A549 (cell line): ENCODE results near the gene PSMC6. TPM values are rescaled to one million over a fixed set of nuclear protein-coding genes. Genes with fewer than 3 reads are reported as not detected.

Source experiments
- ATAC-seq, 2 experiments: fragments of 200-7000 bp in 1 of 2; fragments of >200 bp in 1 of 2; cut with Nextera tagmentation in 1 of 2; cut with Tn5 transposase in 1 of 2; 3 replicates each; pipeline versions ENCODE4 v1.8.0 to v1.9.1; 2018 to 2020; ENCODE audit warnings: mild to moderate bottlenecking in 1 of 2, moderate library complexity in 1 of 2
- CTCF ChIA-PET: fragments of 300-600 bp; sonication (Branson Sonifier 250); formaldehyde crosslinking; extraction: SDS; loops from one replicate; lab custom pipeline; 2021; ENCODE audit warnings: antibody characterized with exemption, inconsistent platforms; lab: Yijun Ruan, JAX
- POLR2A ChIA-PET: fragments of 350-600 bp; formaldehyde crosslinking; extraction: SDS; loops from one replicate; lab custom pipeline; 2021; ENCODE audit warnings: antibody characterized with exemption, inconsistent platforms; lab: Yijun Ruan, JAX
- DNase-seq, 2 experiments: peaks; one replicate each; pipeline versions ENCODE4 v3.0.0 to v3.0.0-alpha.2; 2011 to 2016; ENCODE audit warnings: low read depth in 1 of 2, low spot score in 1 of 2
- FAIRE-seq: peaks from 2 replicates; lab custom pipeline; 2011; peaks lifted over from hg19 to GRCh38; lab: Jason Lieb, UNC
- H3K27ac ChIP-seq, 2 experiments: fragments of >200 bp; sonication (Bioruptor Twin); formaldehyde crosslinking; 3 replicates each; pipeline ENCODE4 v1.5.1; 2016 to 2017
- H3K4me1 ChIP-seq: fragments of >200 bp; sonication (Bioruptor Twin); formaldehyde crosslinking; 3 replicates; pipeline ENCODE4 v1.6.1; 2016
- H3K4me2 ChIP-seq: fragments of >200 bp; sonication (Bioruptor Twin); formaldehyde crosslinking; 3 replicates; pipeline ENCODE4 v1.6.1; 2016
- H3K4me3 ChIP-seq: fragments of >200 bp; sonication (Bioruptor Twin); formaldehyde crosslinking; 3 replicates; pipeline ENCODE4 v1.5.1; 2016
- H3K9me3 ChIP-seq: fragments of >200 bp; sonication (Bioruptor Twin); formaldehyde crosslinking; 3 replicates; pipeline ENCODE4 v1.6.1; 2016
- BHLHE40 ChIP-seq: IDR thresholded peaks from 2 replicates; pipeline ENCODE4 v1.6.1; 2012; ENCODE audit warnings: low read depth, low read length, inconsistent platforms
- CBX8 ChIP-seq: fragments of 200-600 bp; sonication (generic); IDR thresholded peaks from 2 replicates; pipeline ENCODE4 v1.6.1; 2016
- CEBPB ChIP-seq, 2 experiments: fragments of >200 bp in 1 of 2; sonication (Bioruptor Twin) in 1 of 2; formaldehyde crosslinking in 1 of 2; IDR thresholded peaks; 2 replicates each; pipeline ENCODE4 v1.6.1; 2012 to 2016
- EHMT2 ChIP-seq: fragments of 200-600 bp; sonication (generic); IDR thresholded peaks from 2 replicates; pipeline ENCODE4 v1.6.1; 2016; ENCODE audit warnings: antibody characterized with exemption, low read depth, mild to moderate bottlenecking, moderate library complexity
- ESRRA ChIP-seq: fragments of 150-350 bp; IDR thresholded peaks from 2 replicates; pipeline ENCODE4 v1.6.1; 2014; ENCODE audit warnings: mild to moderate bottlenecking, low read length, borderline replicate concordance
- FOSB ChIP-seq: fragments of 250-450 bp; sonication (Bioruptor Pico); IDR thresholded peaks from 2 replicates; pipeline ENCODE4 v1.5.0; 2020; ENCODE audit warnings: mild to moderate bottlenecking, moderate library complexity
- FOXS1 ChIP-seq: fragments of 250-450 bp; sonication (Bioruptor Pico); IDR thresholded peaks from 2 replicates; pipeline ENCODE4 v1.5.0; 2020; ENCODE audit warnings: mild to moderate bottlenecking, moderate library complexity
- GATA3 ChIP-seq: IDR thresholded peaks from 2 replicates; pipeline ENCODE4 v1.6.1; 2012; ENCODE audit warnings: borderline replicate concordance
- HEYL ChIP-seq: fragments of 250-450 bp; sonication (Bioruptor Pico); IDR thresholded peaks from 2 replicates; pipeline ENCODE4 v1.8.0; 2021; ENCODE audit warnings: mild to moderate bottlenecking, moderate library complexity
- HOXA7 ChIP-seq: fragments of 250-450 bp; sonication (Bioruptor Pico); IDR thresholded peaks from 2 replicates; pipeline ENCODE4 v1.5.0; 2020; ENCODE audit warnings: mild to moderate bottlenecking, moderate library complexity
- HOXB13 ChIP-seq: fragments of 250-450 bp; sonication (Bioruptor Pico); IDR thresholded peaks from 2 replicates; pipeline ENCODE4 v1.5.0; 2020; ENCODE audit warnings: low read depth, mild to moderate bottlenecking, moderate library complexity
- JUN ChIP-seq, 2 experiments: fragments of >200 bp; sonication (Bioruptor Twin); formaldehyde crosslinking; IDR thresholded peaks; 2 replicates in 1 of 2; 3 replicates in 1 of 2; pipeline ENCODE4 v1.6.1; 2016 to 2017
- JUNB ChIP-seq: fragments of >200 bp; sonication (Bioruptor Twin); formaldehyde crosslinking; IDR thresholded peaks from 2 replicates; pipeline ENCODE4 v1.6.1; 2016
- KDM5A ChIP-seq: fragments of 200-600 bp; sonication (generic); IDR thresholded peaks from 2 replicates; pipeline ENCODE4 v1.6.1; 2016; ENCODE audit warnings: antibody characterized with exemption, mild to moderate bottlenecking
- MAFK ChIP-seq: fragments of 450-650 bp; IDR thresholded peaks from 2 replicates; pipeline ENCODE4 v1.6.1; 2014; ENCODE audit not compliant: partially characterized antibody
- MAX ChIP-seq: IDR thresholded peaks from 2 replicates; pipeline ENCODE4 v1.6.1; 2012
- MAZ ChIP-seq: fragments of 150-350 bp; IDR thresholded peaks from 2 replicates; pipeline ENCODE4 v1.6.1; 2014; ENCODE audit warnings: antibody characterized with exemption, low read depth, low read length, borderline replicate concordance
- MYC ChIP-seq: IDR thresholded peaks from 2 replicates; pipeline ENCODE4 v1.6.1; 2012; ENCODE audit warnings: mild to moderate bottlenecking, inconsistent platforms, low read length, improper control_type of control experiment, borderline replicate concordance
- PBX3 ChIP-seq: IDR thresholded peaks from 2 replicates; pipeline ENCODE4 v1.6.1; 2012
- PHF8 ChIP-seq: fragments of 200-600 bp; sonication (generic); IDR thresholded peaks from 2 replicates; pipeline ENCODE4 v1.6.1; 2016; ENCODE audit warnings: low read depth, mild to moderate bottlenecking, antibody characterized with exemption, moderate library complexity, borderline replicate concordance
- POLR2A ChIP-seq: IDR thresholded peaks from 2 replicates; pipeline ENCODE4 v1.6.1; 2012; ENCODE audit warnings: mild to moderate bottlenecking, low read length
- RAD21 ChIP-seq, 2 experiments: fragments of >200 bp in 1 of 2; sonication (Bioruptor Twin) in 1 of 2; formaldehyde crosslinking in 1 of 2; IDR thresholded peaks in 1 of 2; conservative IDR thresholded peaks in 1 of 2; 2 replicates in 1 of 2; 3 replicates in 1 of 2; pipeline ENCODE4 v1.6.1; 2012 to 2018; ENCODE audit warnings: inconsistent platforms in 1 of 2
- RCOR1 ChIP-seq: fragments of 150-350 bp; IDR thresholded peaks from 2 replicates; pipeline ENCODE4 v1.6.1; 2014; ENCODE audit warnings: antibody characterized with exemption, low read length, low read depth
- SREBF2 ChIP-seq: fragments of 450-650 bp; IDR thresholded peaks from 2 replicates; pipeline ENCODE4 v1.6.1; 2014; ENCODE audit warnings: mild to moderate bottlenecking, moderate library complexity
- TP53 ChIP-seq: fragments of 250-450 bp; sonication (Bioruptor Pico); IDR thresholded peaks from 2 replicates; pipeline ENCODE4 v1.5.0; 2021; ENCODE audit warnings: mild to moderate bottlenecking, moderate library complexity
- USF2 ChIP-seq: fragments of 450-650 bp; IDR thresholded peaks from 2 replicates; pipeline ENCODE4 v1.6.1; 2014; ENCODE audit warnings: antibody characterized with exemption
- ZFP36 ChIP-seq: fragments of 450-650 bp; IDR thresholded peaks from 2 replicates; pipeline ENCODE4 v1.6.1; 2014; ENCODE audit warnings: borderline replicate concordance; ENCODE audit not compliant: partially characterized antibody
- WGBS: methylation state at CpG from one replicate; pipeline ENCODE4 v1.1.6; 2017; ENCODE audit errors: missing lambda C conversion rate; 5-methylcytosine and 5-hydroxymethylcytosine counted together
- polyA minus RNA-seq: library from RNA; depleted of rRNA, polyadenylated mRNA; stranded (reverse); fragments of >200 nt; gene quantifications from 2 replicates; pipeline ENCODE4 v1.2.3, GENCODE V29; 2011; rRNA and poly(A)+ RNA removed
- polyA plus RNA-seq, 4 experiments: library from polyadenylated mRNA; depleted of rRNA in 3 of 4; stranded (reverse); fragments of >200 nt; fragmentation: RNase III in 1 of 4; extraction: RNeasy Plus Mini Kit Qiagen cat#74134 plus additional on column Dnase treatment in 1 of 4; gene quantifications; 2 replicates in 3 of 4; 3 replicates in 1 of 4; pipeline ENCODE4 v1.2.3, GENCODE V29; 2011 to 2017
- TF ChIP-seq, protein P1 (sequence below): fragments of >200 bp; sonication (Bioruptor Twin); formaldehyde crosslinking; IDR thresholded peaks from 3 replicates; pipeline ENCODE4 v1.6.1; 2016

Gene PSMC6
- 115 and 180 TPM in 2 replicates for polyA plus RNA-seq (2011; rRNA removed)
- 34.8 and 44.7 TPM in 2 replicates for polyA plus RNA-seq (2012; cell fraction: cytosol; rRNA removed)
- 23.6 and 45.1 TPM in 2 replicates for polyA plus RNA-seq (2012; cell fraction: nucleus; rRNA removed)
- polyA plus RNA-seq (2017; fragmentation: RNase III; extraction: RNeasy Plus Mini Kit Qiagen cat#74134 plus additional on column Dnase treatment): 147 to 167 TPM (median 150 TPM) in 3 replicates
- polyA minus RNA-seq: 38.9 and 48.1 TPM in 2 replicates

DNA sequence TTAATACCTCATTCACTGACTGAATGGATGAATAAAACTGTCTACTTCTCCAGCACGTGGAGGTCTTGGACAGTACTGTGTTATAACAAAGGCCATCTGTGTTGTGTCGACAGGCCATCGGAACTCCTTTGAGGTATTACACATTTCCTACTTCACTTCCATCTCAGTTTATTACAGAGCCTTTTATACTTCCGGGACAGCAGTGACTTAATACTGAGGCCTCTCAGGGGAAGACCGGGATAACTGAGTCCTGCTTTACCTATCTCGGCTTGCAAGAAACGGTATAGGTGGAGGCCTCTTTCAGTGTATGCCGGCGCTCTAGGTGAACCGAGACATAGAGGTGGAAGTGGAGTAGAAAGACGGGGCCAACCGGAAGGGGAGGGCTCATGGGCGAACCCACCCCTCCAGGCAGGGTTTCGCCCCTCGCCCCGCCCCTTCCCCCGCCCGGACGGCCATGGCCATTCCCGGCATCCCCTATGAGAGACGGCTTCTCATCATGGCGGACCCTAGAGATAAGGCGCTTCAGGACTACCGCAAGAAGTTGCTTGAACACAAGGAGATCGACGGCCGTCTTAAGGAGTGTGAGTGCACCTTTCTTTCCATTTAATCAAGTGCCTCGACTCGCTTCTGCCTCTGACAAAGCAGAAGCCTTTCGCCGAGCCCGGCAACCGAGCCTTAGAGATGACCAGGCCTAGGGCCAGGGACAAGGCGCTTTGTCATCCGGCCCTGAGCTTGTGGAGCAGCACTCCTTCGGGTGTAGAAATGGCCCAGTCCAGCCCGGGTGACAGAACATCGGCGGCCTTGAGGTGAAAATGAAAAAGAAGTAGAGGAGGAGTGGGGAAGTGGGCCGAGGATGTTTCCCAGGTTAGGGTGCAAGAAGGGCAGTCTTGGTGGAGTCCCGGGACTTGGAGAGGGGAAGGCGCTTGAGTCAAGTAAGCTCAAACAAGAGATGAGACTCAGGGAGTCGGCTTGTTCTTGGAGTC, at the start of gene PSMC6:
Gene PSMC6 (plus strand): TSS at position 477 of the 983 bp plus-strand sequence. CDS start 20 bp downstream, at position 497.
- H3K9me3 ChIP-seq: no peaks in the 10 kb centered on the region
- H3K4me1 ChIP-seq: peaks cover 27% of the 10 kb centered on the region
- ChIA-PET CTCF (interaction anchor here (1.4 kb wide), 1 partner anchor 13 kb away, joined by 5 read pairs; no protein-coding TSS in a partner anchor), POLR2A (interaction anchor here (0.6 to 1.6 kb wide), 6 partner anchors 10 to 84 kb away, joined by 3 to 7 read pairs (median 4); partner anchors contain the start of genes ERO1A, GNPNAT1 and STYX)
- peak within 1 kb of the TSS; percentile 96 for H3K4me2 ChIP-seq
- H3K4me3 ChIP-seq: peak within 1 kb of the TSS; percentile 96
- TF ChIP-seq JUN (IDR thresholded peaks at IDR 0.05) (peak; percentile 92 to 96), PBX3 (peak; percentile 21; the same call in 1 of the 2 replicates), BHLHE40 (0 out of 2 replicates have a peak, but pooled peaks have one; percentile 17), POLR2A (peak; percentile 77), HOXA7 (CRISPR knock-in tag) (no peak), USF2 (no peak), MAFK (no peak), GATA3 (peak; percentile 27; the same call in 1 of the 2 replicates), MYC (peak; percentile 7; the same call in 1 of the 2 replicates), RCOR1 (no peak), CEBPB (IDR thresholded peaks at IDR 0.05) (peak in 1 of 2 experiments; percentile 4; a peak in 1 of 4 replicates), PHF8 (peak; percentile 85), KDM5A (peak; percentile 93), HOXB13 (CRISPR knock-in tag) (no peak), MAX (peak; percentile 32)
- TF ChIP-seq, protein P1, sequence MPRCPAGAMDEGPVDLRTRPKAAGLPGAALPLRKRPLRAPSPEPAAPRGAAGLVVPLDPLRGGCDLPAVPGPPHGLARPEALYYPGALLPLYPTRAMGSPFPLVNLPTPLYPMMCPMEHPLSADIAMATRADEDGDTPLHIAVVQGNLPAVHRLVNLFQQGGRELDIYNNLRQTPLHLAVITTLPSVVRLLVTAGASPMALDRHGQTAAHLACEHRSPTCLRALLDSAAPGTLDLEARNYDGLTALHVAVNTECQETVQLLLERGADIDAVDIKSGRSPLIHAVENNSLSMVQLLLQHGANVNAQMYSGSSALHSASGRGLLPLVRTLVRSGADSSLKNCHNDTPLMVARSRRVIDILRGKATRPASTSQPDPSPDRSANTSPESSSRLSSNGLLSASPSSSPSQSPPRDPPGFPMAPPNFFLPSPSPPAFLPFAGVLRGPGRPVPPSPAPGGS: peak; percentile 96; the same call in 2 of the 3 replicates
- H3K27ac ChIP-seq: peak within 1 kb of the TSS; percentile 85 to 93
- ATAC-seq (peak; percentile 99), DNase-seq (peak; percentile 87 to 90), FAIRE-seq (no peak)
- 3% methylated on average over 38 of the region's 43 CpGs for WGBS

GRCh38 chr14:52660325-52660724, 46.7 kb upstream of the PSMC6 start:
- Histone ChIP-seq H3K27ac (no peak overlapping the region), H3K4me1 (no peaks in the 10 kb centered on the region), H3K4me2 (no peak overlapping the region), H3K4me3 (no peak overlapping the region), H3K9me3 (no peaks in the 10 kb centered on the region)
- DNase-seq (no peak), ATAC-seq (no peak), FAIRE-seq (no peak)
- no peak for TF ChIP-seq EHMT2
- peak; percentile 91 for TF ChIP-seq MAFK
- ChIA-PET POLR2A (no interaction called here), CTCF (interaction anchor here (0.7 kb wide), 1 partner anchor 157 kb away, joined by 3 read pairs; no protein-coding TSS in a partner anchor)

- WGBS: 79% methylated on average over 1 of the region's 1 CpG
- Histone ChIP-seq H3K9me3 (no peaks in the 10 kb centered on the region), H3K27ac (no peak overlapping the region), H3K4me2 (no peak overlapping the region), H3K4me3 (no peak overlapping the region), H3K4me1 (no peaks in the 10 kb centered on the region)
- FAIRE-seq (no peak), DNase-seq (no peak), ATAC-seq (no peak)
- TF ChIP-seq SREBF2 (no peak), POLR2A (no peak), HEYL (CRISPR knock-in tag) (no peak), PHF8 (no peak), MYC (no peak), RAD21 (conservative IDR thresholded peaks at IDR 0.05 in 1 of 2, IDR thresholded peaks at IDR 0.05 in 1 of 2) (no peak), TP53 (CRISPR knock-in tag) (no peak), CEBPB (IDR thresholded peaks at IDR 0.05) (no peak), MAZ (no peak), ESRRA (no peak), CBX8 (no peak), MAX (no peak), JUNB (no peak), FOSB (CRISPR knock-in tag) (no peak), FOXS1 (CRISPR knock-in tag) (no peak), ZFP36 (no peak)
- ChIA-PET CTCF (interaction anchor here (0.7 kb wide), 1 partner anchor 157 kb away, joined by 3 read pairs; no protein-coding TSS in a partner anchor), POLR2A (no interaction called here)
Observed at GRCh38 chr14:52660832-52661231, 46.2 kb upstream of the PSMC6 start.
